ENCODE data around the gene ITPR1.

- TF ChIP-seq EZH2phosphoT487 (IDR thresholded peaks at IDR 0.05; ENCODE audit: insufficient read depth, low read depth) (no peak), EZH2 (IDR thresholded peaks at IDR 0.05; ENCODE audit: insufficient read depth, poor library complexity, severe bottlenecking) (no peak)
These were observed 108.7 kb downstream of the ITPR1 start for GRCh38 chr3:4601892-4602291.
